ENCODE data around the gene CLEC18A. TPM values are rescaled to one million over a fixed set of nuclear protein-coding genes. Genes with fewer than 3 reads are reported as not detected.
"Not testable (repeated sequence)": the region's sequence is repeated elsewhere in the genome, so short reads cannot be mapped to it uniquely, and the experiment has no call there.

Gene CLEC18A
- total and polyA plus RNA-seq, 2 donors (not counting 1 experiment from before 2014, with no cell fraction given): 0.52 to 2.2 TPM

- no CpG with 5 or more reads among the region's 1 CpG for WGBS (ENCODE audit: insufficient coverage)
- H3K4me3 Mint-ChIP-seq; H3K4me1 Mint-ChIP-seq; H4K20me1 ChIP-seq (ENCODE audit: control insufficient read depth, insufficient read depth, low read length, poor library complexity, severe bottlenecking); H3K27me3 Mint-ChIP-seq; H3K4me2 ChIP-seq (replicated peaks; ENCODE audit: low read depth, low read length, poor library complexity, severe bottlenecking); H3K27ac Mint-ChIP-seq; POLR2A ChIA-PET; H3K9ac ChIP-seq (ENCODE audit: low read length); ATAC-seq (ENCODE audit: low read depth); H3K9me3 ChIP-seq (ENCODE audit: control extremely low read depth in 1 of 3, control insufficient read depth in 2 of 3, insufficient read depth in 1 of 3, low read length in 2 of 3); H3K27me3 ChIP-seq (replicated peaks in 1 of 4; ENCODE audit: control extremely low read depth in 1 of 4, control insufficient read depth in 3 of 4, insufficient read depth in 4 of 4, low read length in 3 of 4); DNase-seq; intact Hi-C loops (cut with micrococcal nuclease); H3K4me1 ChIP-seq (ENCODE audit: control insufficient read depth in 2 of 2, insufficient read depth in 2 of 2, low read length in 2 of 2); H3K36me3 ChIP-seq (replicated peaks in 1 of 2; ENCODE audit: control extremely low read depth in 1 of 2, control insufficient read depth in 1 of 2, extremely low read depth in 1 of 2, insufficient read depth in 2 of 2, low read length in 1 of 2); H3K27ac ChIP-seq (ENCODE audit: low read length in 2 of 2); H2AFZ ChIP-seq (ENCODE audit: insufficient read depth, low read depth, low read length, poor library complexity, severe bottlenecking); H3K4me3 ChIP-seq (ENCODE audit: control extremely low read depth in 1 of 5, extremely low read depth in 1 of 5, insufficient read depth in 1 of 5, low read depth in 2 of 5, low read length in 4 of 5); H3K79me2 ChIP-seq (ENCODE audit: control insufficient read depth, insufficient read depth, low read length); H3K9me3 Mint-ChIP-seq (ENCODE audit: insufficient read depth): not testable (repeated sequence)
- CTCF ChIA-PET: interaction anchor here (0.6 kb wide), 1 partner anchor 124 kb away, joined by 3 read pairs; no protein-coding TSS in a partner anchor
Observed at GRCh38 chr16:69985196-69985595, 34.1 kb downstream of the CLEC18A start.

- H3K4me3 ChIP-seq (ENCODE audit: control extremely low read depth in 1 of 5, extremely low read depth in 1 of 5, insufficient read depth in 1 of 5, low read depth in 2 of 5, low read length in 4 of 5); DNase-seq; CTCF ChIA-PET; H3K9ac ChIP-seq (ENCODE audit: low read length); H3K36me3 ChIP-seq (replicated peaks in 1 of 2; ENCODE audit: control extremely low read depth in 1 of 2, control insufficient read depth in 1 of 2, extremely low read depth in 1 of 2, insufficient read depth in 2 of 2, low read length in 1 of 2); ATAC-seq (ENCODE audit: low read depth); H3K27ac ChIP-seq (ENCODE audit: low read length in 2 of 2); H2AFZ ChIP-seq (ENCODE audit: insufficient read depth, low read depth, low read length, poor library complexity, severe bottlenecking); H3K27me3 Mint-ChIP-seq; H3K27me3 ChIP-seq (replicated peaks in 1 of 4; ENCODE audit: control extremely low read depth in 1 of 4, control insufficient read depth in 3 of 4, insufficient read depth in 4 of 4, low read length in 3 of 4); H3K79me2 ChIP-seq (ENCODE audit: control insufficient read depth, insufficient read depth, low read length); H3K4me2 ChIP-seq (replicated peaks; ENCODE audit: low read depth, low read length, poor library complexity, severe bottlenecking); H3K27ac Mint-ChIP-seq; H3K4me1 Mint-ChIP-seq; H4K20me1 ChIP-seq (ENCODE audit: control insufficient read depth, insufficient read depth, low read length, poor library complexity, severe bottlenecking); intact Hi-C loops (cut with micrococcal nuclease); H3K4me1 ChIP-seq (ENCODE audit: control insufficient read depth in 2 of 2, insufficient read depth in 2 of 2, low read length in 2 of 2); H3K9me3 ChIP-seq (ENCODE audit: control extremely low read depth in 1 of 3, control insufficient read depth in 2 of 3, insufficient read depth in 1 of 3, low read length in 2 of 3); H3K4me3 Mint-ChIP-seq; H3K9me3 Mint-ChIP-seq (ENCODE audit: insufficient read depth); POLR2A ChIA-PET: not testable (repeated sequence)
- 29% methylated on average over 1 of the region's 3 CpGs for WGBS (ENCODE audit: insufficient coverage)
Observed at GRCh38 chr16:69997956-69998355, 46.8 kb downstream of the CLEC18A start.

- H4K20me1 ChIP-seq (ENCODE audit: control insufficient read depth, insufficient read depth, low read length, poor library complexity, severe bottlenecking); H3K9ac ChIP-seq (ENCODE audit: low read length); H3K27ac Mint-ChIP-seq; H3K4me1 Mint-ChIP-seq; H2AFZ ChIP-seq (ENCODE audit: insufficient read depth, low read depth, low read length, poor library complexity, severe bottlenecking); H3K4me2 ChIP-seq (replicated peaks; ENCODE audit: low read depth, low read length, poor library complexity, severe bottlenecking); H3K4me1 ChIP-seq (ENCODE audit: control insufficient read depth in 2 of 2, insufficient read depth in 2 of 2, low read length in 2 of 2); POLR2A ChIA-PET; H3K4me3 Mint-ChIP-seq; H3K27me3 ChIP-seq (replicated peaks in 1 of 4; ENCODE audit: control extremely low read depth in 1 of 4, control insufficient read depth in 3 of 4, insufficient read depth in 4 of 4, low read length in 3 of 4); ATAC-seq (ENCODE audit: low read depth); H3K79me2 ChIP-seq (ENCODE audit: control insufficient read depth, insufficient read depth, low read length); H3K27ac ChIP-seq (ENCODE audit: low read length in 2 of 2); H3K36me3 ChIP-seq (replicated peaks in 1 of 2; ENCODE audit: control extremely low read depth in 1 of 2, control insufficient read depth in 1 of 2, extremely low read depth in 1 of 2, insufficient read depth in 2 of 2, low read length in 1 of 2); intact Hi-C loops (cut with micrococcal nuclease); H3K9me3 Mint-ChIP-seq (ENCODE audit: insufficient read depth); H3K4me3 ChIP-seq (ENCODE audit: control extremely low read depth in 1 of 5, extremely low read depth in 1 of 5, insufficient read depth in 1 of 5, low read depth in 2 of 5, low read length in 4 of 5); CTCF ChIA-PET; H3K27me3 Mint-ChIP-seq; H3K9me3 ChIP-seq (ENCODE audit: control extremely low read depth in 1 of 3, control insufficient read depth in 2 of 3, insufficient read depth in 1 of 3, low read length in 2 of 3); DNase-seq: not testable (repeated sequence)
- 98% methylated on average over 5 of the region's 9 CpGs for WGBS (ENCODE audit: insufficient coverage)
Observed at GRCh38 chr16:69999801-70000200, 48.7 kb downstream of the CLEC18A start.

DNA sequence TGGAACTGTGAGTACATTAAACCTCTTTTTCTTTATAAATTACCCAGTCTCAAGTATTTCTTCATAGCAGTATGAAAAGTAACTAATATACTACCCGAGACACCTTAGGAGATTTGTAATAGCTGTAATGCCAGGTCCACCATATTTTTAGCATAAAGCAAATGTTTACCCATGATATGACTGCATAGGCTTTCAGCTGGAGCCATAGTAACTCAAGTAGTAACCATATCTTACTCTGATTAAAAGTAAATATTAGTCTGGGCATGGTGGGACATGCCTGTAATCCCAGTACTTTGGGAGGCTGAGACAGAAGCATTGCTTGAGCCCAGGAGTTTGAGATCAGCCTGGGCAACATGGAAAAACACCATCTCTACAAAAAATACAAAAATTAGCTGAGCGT is 52.4 kb downstream of the CLEC18A start:
- WGBS (ENCODE audit: insufficient coverage): no CpG with 5 or more reads among the region's 2 CpGs
- not testable (repeated sequence) for H3K27me3 ChIP-seq (replicated peaks in 1 of 4; ENCODE audit: control extremely low read depth in 1 of 4, control insufficient read depth in 3 of 4, insufficient read depth in 4 of 4, low read length in 3 of 4); H3K4me3 Mint-ChIP-seq

More for the DNA sequence above, 52.4 kb downstream of the CLEC18A start:
- H3K9me3 ChIP-seq (ENCODE audit: control extremely low read depth in 1 of 3, control insufficient read depth in 2 of 3, insufficient read depth in 1 of 3, low read length in 2 of 3); H3K4me1 ChIP-seq (ENCODE audit: control insufficient read depth in 2 of 2, insufficient read depth in 2 of 2, low read length in 2 of 2); H3K4me2 ChIP-seq (replicated peaks; ENCODE audit: low read depth, low read length, poor library complexity, severe bottlenecking); H3K79me2 ChIP-seq (ENCODE audit: control insufficient read depth, insufficient read depth, low read length); intact Hi-C loops (cut with micrococcal nuclease); DNase-seq; H3K27ac Mint-ChIP-seq; H3K27me3 Mint-ChIP-seq; H3K9ac ChIP-seq (ENCODE audit: low read length); CTCF ChIA-PET; H2AFZ ChIP-seq (ENCODE audit: insufficient read depth, low read depth, low read length, poor library complexity, severe bottlenecking); POLR2A ChIA-PET; ATAC-seq (ENCODE audit: low read depth); H4K20me1 ChIP-seq (ENCODE audit: control insufficient read depth, insufficient read depth, low read length, poor library complexity, severe bottlenecking); H3K9me3 Mint-ChIP-seq (ENCODE audit: insufficient read depth); H3K36me3 ChIP-seq (replicated peaks in 1 of 2; ENCODE audit: control extremely low read depth in 1 of 2, control insufficient read depth in 1 of 2, extremely low read depth in 1 of 2, insufficient read depth in 2 of 2, low read length in 1 of 2); H3K4me1 Mint-ChIP-seq; H3K27ac ChIP-seq (ENCODE audit: low read length in 2 of 2); H3K4me3 ChIP-seq (ENCODE audit: control extremely low read depth in 1 of 5, extremely low read depth in 1 of 5, insufficient read depth in 1 of 5, low read depth in 2 of 5, low read length in 4 of 5): not testable (repeated sequence)

Measured in B cell (primary cell).